T-helper 9 cell (primary cell): ENCODE data around the gene STX5.
"Not testable (repeated sequence)": the region's sequence is repeated elsewhere in the genome, so short reads cannot be mapped to it uniquely, and the experiment has no call there.

Experiments
- DNase-seq: peaks from one replicate; pipeline ENCODE4 v3.0.0-alpha.2; 2020

Gene STX5

DNA sequence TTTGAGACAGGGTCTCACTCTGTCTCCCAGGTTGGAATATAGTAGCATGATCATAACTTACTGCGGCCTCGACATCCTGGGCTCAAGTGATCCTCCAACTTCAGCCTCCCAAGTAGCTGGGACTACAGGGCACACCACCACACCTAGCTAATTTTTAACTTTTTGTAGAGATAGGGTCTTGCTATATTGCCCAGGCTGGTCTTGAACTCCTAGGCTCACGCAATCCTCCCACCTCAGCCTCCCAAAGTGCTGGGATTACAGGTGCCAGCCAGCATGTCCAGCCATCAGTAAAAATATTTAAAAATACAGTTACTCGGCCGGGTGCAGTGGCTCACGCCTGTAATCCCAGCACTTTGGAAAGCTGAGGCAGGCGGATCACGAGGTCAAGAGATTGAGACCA lies 3.7 kb downstream of the STX5 start:
- DNase-seq = not testable (repeated sequence)

DNA sequence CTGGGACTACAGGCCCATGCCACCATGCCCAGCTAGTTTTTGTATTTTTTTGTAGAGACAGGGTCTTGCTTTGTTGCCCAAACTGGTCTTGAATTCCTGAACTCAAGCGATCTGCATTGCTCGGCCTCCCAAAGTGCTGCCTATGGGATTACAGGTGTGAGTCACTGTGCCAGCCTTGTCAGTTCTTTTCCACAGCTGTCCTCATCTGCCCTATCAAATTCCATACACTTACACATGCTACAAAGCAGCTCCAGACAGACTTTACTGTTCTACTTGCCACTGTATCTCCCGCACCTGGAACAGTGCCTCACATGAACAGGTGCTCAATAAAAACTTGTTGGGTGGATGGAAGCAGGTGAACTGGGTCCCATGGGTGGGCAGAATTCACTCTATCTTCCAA lies 8.2 kb downstream of the STX5 start:
- DNase-seq = no peak

DNA sequence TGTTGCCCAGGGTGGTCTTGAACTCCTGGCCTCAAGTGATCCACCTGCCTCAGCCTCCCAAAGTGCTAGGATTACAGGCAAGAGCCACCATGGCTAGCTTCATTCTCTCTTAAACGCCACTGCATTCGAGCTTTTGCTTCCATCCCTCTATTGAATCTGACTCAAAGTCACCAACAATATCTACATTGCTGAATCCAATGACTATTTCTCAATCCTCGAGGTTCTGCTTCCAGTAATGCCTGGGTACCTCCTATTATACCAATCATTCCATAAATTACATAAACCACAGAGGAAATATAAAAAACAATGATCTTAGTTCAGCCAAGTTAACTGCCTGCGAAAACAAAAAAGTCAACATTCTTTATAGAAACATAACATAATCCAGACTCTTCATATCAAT lies 14.7 kb downstream of the STX5 start:
- DNase-seq = no peak

DNA sequence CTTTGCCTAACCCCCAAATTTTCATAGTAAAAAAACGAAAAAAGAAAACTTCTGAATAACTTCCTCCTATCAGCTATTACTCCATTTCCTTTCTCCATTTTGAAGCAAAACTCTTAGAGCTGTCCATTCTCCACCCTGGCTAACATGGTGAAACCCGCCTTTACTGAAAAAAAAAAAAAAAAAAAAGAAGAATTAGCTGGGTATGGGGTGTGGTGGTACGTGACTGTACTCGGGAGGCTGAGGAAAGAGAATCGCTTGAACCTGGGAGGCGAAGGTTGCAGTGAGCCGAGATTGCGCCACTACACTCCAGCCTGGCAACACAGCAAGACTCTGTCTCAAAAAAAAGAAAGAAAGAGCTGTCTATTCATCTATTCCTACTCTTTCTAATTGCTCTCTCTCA lies 15.3 kb downstream of the STX5 start:
- no peak for DNase-seq

DNA sequence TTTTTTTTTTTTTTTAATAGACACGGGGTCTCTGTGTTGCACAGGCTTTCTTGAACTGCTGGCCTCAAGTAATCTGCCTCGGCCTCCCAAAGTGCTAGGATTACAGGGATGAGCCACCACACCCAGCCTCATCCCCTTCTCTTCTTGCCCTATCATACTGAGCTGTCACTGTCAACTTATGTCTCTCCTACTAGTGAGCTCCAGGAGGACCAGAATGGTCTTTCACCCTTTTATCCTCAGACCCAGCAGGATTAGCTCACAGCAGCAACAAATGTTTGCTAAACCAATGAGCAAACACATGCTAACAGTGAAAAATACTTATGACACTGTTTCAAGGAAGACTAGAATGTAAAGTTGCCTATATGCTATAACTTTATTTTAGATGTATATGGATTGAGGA lies 20.2 kb downstream of the STX5 start:
- no peak for DNase-seq

DNA sequence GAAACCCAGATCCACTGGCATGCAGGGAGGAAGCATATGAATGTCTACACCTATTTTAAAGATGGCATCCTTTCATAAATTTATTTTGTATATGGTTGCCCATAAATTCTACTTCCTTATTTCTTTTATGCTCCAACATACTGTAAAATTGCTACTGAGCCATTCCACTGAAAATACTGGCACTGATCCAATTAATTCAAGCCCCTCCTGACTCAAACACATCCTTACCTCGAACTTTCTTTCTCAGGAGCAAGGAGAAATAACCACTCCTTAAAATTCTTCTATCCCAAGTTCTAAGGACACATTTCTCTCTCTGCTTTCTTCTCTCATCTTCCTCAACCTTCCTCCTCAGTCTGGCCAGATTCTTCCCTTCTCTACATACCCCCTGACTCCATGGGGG lies 21.1 kb downstream of the STX5 start:
- DNase-seq = no peak

DNA sequence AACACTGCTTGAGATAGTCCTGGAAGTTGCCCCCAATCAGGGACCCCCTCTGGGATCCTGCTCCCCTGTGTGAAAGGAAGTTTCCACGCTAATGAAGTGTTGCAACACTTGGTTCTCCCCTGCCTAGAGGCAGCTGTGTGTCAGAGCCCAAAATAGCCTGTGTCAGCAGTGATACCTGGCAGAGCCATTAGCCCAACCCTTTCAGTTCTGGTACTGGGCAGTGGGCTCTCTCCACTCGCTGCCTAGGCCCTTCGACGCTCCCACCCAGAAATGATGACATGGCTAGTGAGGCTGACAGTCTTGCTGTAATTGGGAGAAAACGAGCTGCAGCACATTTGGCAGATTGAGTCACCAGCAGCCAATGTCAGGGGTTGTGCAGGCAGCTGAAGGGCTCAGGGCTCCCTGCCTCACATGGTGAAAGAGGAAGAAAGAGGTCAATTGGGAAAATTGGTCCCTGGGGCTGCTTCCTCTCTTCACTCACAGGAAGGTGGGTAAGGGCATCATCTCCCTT lies 25.2 kb downstream of the STX5 start:
- DNase-seq = no peak

DNA sequence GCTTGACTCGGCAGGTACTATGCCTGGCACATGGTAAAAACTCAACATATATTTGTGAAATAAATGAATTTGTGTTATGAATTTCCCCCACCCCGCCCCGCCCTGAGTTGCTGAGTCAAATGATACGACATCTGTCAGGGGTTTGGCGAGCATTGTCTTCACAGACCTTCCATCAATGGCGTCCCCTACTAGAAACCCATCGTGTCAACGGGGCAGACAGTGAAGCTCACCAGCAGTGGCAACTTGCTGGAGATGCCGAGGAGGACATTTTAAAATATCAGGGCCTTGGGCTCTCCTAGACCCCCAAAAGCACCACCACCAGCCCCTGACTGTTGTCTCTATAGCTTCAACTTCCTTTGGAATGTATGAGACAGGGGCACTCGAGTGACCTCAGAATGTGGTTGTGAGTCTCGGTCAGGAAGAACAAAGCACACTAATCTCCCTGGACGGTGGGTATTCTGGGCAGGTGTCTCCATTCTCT lies 25.9 kb downstream of the STX5 start:
- no peak for DNase-seq

DNA sequence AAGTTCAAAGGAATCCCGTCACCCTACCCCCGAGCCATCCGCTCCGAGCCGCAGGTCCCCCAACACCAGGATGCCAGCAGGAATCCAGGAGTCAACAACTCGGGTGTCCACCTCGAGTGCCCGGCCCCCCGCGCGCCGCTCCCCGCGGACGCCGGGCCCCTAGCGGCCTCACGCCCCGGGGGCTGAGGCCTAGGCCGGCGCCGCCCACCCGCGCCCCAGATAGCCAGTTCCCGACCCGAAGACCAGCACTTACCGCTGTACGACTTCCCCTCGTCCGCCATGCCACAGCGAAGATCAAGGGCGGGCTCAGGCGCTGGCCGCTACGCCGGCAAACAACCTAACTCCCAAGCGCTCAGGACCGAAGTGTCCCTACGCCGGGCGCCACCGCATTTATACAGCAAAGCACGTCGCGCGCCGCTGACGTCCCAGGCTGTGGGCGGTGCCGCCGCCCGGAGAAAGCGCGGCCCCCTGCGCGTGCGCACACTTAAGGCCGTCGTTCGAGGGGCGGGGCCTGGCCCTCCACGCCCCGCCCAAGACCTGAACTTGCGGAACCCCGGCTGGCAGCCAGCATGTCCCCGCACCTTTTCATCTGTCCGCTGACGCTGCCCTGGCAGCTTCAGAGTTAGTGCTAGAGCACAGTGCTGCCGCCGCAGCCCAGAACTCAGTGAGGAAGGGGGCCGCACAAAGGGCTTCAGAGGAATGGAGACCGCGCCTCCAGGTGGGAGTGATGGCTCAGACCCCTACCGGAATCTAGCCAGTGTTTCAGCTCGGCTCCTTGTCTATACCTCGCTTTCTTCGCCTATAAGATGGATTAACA lies 26.6 kb downstream of the STX5 start, which contains the start of gene NXF1:
Gene NXF1 (minus strand): TSS at position 365 of the 817 bp plus-strand sequence. CDS start 84 bp downstream, at position 281.
- DNase-seq = peak; percentile 96

DNA sequence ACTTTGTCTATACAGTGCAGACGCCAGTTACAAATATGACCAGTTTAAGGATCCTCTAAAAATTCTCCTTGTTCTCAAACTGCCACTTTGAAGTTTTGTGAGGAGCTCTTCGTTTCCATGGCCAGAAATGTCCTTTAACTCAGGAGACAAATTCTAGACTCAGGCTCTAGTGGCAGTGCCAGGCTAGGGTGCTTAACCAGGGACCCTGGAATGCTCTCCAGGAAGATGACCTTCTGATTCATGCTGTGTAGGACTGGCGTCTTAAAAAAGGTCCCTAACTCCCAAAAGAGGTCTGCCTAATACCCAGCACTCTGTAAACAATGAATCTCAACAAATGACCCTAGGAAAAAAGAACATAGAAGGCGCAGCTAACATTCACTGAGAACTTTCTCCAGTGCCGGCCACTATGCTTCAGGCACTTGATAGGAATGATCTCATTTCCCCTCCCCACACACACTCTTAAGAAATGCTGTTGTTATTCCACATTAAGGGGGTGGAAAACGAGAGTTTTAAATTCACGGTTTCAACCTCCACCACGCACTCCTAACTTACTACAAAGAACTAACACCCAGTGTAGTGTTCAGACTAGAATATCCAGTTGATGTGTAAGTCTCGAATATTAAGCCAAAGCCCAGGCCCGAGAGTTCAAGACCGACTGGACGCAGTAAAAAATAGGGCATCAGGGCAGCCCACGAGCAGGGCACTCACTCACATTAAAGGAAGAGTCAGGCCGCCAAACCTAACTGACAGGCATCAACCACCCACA lies 27.4 kb downstream of the STX5 start:
- no peak for DNase-seq

DNA sequence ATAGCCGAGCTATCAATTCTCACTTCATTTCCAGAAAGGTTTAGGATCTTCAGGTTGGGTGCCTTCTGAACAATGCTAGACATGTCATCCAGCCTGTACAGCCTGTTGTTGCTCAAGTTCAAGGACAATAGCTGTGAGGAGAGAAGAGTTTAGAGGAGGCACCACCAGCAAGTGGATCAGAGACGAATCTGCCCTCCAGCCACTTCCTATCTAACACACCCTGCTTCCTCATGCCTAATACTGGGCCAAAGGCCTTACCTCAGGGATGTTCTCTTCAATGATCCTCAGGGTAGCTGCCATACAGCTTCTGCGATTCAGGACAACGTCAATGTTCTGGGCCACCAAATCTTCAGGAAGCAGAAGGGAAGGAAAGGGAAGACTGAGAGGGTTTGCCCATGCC lies 30.8 kb downstream of the STX5 start:
- no peak for DNase-seq

DNA sequence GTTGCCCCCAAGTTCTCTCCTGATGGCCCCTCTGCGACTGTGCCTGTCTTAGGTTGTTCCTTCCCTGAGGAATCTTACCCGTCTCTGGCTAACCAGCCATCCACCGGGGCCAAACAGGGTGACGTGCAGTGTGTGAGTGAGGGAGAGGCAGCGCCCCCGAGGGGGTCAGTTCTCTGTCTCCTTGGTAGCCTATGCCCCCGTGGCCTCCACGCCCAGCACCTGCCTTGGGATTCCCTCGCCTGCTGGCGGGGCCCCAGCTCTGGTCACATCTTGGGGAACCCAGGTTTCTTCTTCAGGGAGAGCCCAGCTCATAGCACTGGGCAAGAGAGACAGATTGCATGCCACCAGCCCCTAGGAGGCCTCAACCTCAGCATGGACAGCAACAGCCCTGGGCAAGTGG lies 32.4 kb downstream of the STX5 start:
- no peak for DNase-seq

DNA sequence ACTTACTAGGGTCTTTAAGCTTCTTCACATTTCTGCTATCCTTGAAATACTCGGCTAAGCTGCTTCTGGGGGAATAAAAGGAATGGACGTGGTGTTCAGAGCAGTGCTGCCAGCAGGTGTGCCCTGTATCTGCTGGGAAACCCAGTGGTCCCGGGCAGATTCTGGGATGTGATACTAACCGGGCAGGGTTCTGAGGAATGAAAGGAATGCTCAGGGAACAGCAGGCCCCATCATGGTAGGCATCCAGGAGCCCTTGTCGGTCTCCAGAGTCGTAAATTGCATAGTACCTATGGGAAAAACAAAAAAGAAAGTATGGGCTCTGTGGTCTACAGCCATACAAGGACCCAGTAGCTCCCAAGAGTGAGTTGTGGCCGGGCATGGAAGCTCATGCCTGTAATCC lies 35.6 kb downstream of the STX5 start:
- DNase-seq = no peak

DNA sequence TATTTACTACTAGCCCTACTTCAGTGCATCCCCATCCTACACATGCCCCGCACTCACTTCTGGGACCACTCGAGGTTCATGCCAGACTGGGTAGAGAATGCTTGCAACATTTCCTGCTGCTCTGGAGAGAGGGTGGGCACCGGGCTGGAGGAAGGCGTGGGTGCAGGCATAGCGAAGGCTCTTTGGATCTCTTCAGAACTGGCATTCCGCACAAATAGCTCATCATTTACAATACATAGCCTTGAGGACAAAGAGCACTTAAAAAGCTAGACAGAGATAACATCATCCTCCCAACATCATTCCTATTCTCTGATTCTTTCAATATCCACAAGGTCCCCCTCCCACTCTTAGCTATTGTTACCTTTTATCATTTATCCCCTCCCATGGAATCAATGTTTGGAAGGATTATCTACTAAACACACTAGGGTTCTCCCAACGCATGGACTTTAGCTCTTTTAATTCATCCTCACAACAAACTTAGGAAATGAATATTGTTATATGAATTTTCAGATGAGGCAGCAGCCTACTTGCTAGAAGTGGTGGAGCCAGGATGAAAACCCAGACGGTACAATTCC lies 37.6 kb downstream of the STX5 start:
- no peak for DNase-seq

DNA sequence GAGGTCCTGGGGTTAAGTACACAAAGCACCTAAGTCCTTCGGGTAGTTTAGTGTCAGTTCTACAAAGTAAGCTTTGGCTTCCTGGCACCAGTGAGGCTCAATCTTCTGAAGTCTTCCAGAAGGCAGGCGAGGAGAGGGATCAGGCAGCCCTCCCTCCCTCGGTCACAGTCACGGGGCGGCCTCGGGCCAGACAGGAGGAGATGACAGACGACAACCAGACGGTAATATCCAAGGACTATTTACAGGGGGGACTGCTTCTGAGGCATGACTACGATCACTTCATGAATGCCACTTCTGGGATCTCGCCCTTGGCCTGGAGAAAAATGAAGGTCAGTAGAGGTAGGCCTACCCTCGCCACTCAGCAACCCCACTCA lies 39.7 kb downstream of the STX5 start:
- no peak for DNase-seq

DNA sequence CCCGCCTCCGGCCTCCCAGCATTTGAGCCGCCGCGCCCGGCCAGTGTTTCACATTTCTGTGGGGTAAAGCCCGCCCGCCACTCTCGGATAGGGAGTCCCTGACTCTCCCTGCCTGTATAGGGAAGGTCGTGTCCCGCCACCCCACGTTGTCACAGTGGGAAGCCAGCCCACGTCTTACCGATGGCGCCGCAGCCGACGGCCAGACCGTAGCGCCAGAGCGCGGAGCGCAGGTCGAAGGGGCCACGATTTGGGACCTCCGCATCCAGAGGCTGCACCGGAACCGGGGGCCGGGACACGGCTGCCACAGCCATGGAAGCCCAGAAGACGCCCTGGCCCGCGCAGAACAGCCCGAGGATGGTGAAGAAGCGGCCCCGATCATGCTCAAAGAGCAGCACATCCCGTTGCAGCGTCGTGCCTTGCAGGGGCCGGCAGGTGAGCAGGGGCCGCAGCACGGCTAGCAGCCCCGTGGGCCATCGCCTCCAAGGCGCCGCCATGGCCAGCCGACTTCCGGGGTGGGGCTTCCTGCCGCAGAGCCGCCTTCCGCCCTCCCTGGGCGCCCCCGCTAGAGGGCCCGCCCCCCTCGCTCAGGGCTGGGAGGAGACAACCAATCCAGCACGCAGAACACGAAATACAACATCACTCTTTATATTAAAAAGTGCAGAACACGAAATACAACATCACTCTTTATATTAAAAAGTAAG lies 40.2 kb downstream of the STX5 start, which contains the start of gene TMEM223:
Gene TMEM223 (minus strand): TSS at position 506 of the 701 bp plus-strand sequence. CDS start 12 bp downstream, at position 494.
- peak; percentile 87 for DNase-seq

DNA sequence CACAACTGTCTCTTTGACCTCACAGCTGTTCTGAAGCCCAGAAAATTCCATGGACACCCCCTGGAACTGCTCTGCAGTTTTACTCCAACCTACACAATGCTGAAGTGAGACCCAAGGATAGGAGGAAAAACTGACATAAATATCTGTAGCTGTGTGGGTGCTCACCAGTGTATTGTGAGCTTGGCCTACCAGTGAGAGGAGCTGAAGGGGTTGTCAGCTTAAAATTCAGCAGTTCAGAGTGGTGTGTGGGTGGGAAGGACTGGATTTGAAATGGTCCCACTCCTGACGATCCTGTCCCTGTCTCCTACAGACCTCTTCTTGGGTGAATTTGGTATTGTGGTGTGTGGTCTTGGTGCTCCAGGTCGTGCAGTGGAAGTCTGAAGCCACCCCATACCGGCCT lies 42.3 kb downstream of the STX5 start:
- DNase-seq = no peak

DNA sequence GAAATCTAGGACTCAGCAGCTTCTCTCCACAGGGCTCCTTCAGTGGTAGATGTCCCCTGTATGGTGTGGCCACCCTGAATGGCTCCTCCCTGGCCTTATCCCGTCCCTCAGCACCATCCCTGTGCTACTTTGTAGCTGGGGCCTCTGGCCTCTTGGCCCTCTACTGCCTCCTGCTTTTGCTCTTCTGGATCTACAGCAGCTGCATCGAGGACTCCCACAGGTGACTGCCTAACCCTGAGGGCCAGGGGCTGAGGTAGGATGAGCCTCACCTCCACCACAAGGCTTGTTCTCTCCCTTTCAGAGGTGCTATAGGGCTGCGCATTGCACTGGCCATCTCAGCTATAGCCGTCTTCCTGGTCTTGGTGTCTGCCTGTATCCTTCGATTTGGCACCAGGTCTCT lies 42.9 kb downstream of the STX5 start:
- DNase-seq = no peak

DNA sequence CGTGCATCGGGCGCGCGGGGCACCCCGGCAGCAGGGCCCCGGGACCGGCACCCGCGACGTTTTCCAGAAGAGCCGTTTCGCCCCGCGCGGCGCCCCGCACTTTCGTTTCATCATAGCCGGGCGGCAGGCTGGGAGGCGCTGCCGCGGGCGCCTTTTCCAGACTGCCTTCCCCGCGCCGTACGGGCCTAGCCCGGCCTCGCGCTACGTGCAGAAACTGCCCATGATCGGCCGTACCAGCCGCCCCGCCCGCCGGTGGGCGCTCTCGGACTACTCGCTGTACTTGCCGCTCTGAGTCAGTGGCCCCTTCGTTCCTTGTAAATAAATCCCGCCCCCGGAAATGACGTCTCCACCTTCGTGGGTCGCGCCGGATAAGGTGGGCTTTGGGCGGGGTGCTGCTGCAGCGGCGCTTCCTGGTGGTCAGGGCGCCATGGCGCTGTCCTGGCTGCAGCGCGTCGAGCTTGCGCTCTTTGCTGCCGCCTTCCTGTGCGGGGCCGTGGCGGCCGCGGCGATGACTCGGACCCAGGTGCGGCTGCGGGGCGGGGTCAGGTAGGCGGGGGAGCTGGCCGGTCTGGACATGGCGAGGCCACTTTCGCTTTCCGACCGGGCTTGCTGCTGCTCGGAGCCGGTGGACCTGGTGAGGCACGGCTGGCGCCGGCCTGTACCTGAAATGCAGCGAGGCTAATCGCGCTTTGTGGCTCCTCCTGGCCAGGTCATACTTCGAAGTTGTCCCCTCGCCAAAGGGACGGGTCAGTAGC lies 44.7 kb downstream of the STX5 start, which contains the start of gene TMEM179B:
Gene TMEM179B (plus strand): TSS at position 398 of the 755 bp plus-strand sequence. CDS start 30 bp downstream, at position 428.
- peak; percentile 97 for DNase-seq

DNA sequence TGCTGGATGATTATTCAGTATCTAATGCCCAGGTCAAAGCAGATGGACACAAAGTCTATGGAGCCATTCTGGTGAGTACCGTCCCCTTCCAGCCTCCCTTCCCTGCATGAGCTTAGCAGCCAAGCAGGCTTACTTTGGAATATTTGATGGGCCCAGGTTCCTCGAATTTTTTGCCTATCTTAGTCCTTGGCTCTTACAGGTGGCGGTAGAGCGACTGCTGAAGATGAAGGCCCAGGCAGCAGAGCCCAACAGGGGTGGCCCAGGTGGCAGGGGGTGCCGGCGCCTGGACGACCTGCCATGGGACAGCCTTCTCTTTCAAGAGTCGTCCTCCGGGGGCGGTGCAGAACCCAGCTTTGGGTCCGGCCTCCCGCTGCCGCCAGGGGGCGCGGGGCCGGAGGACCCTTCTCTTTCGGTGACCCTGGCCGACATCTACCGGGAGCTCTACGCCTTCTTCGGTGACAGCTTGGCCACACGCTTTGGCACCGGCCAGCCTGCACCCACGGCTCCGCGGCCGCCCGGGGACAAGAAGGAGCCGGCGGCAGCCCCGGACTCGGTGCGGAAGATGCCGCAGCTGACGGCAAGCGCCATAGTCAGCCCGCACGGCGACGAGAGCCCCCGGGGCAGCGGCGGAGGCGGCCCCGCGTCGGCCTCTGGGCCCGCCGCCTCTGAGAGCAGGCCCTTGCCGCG lies 45.4 kb downstream of the STX5 start:
- peak; percentile 79 for DNase-seq

DNA sequence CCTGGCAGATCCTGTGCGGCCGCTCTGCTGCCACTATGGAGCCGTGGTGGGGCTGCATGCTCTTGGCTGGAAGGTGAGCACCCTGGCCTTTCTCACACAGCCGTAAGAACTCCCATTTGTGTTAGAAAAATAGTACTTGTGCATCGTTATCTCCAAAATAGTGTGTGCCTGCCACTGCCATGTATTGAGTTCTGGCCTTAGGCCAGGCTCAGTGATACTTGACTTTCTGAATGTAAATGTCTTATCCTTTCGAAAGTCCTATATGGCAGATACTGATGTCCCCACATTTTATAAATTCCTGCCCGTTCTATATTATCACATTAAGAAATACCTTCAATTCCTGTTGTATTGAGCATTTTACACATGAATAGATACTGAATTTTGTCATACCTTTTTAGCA lies 49.1 kb downstream of the STX5 start:
- no peak for DNase-seq
